Right ventricle myocardium inferior (tissue), 1 donor: ENCODE data around the gene CTNS. TPM values are rescaled to one million over a fixed set of nuclear protein-coding genes. Genes with fewer than 3 reads are reported as not detected.

ENCODE experiments used
- ATAC-seq: fragments of 200-7000 bp; cut with Tn5 transposase; one replicate; pipeline ENCODE4 v1.9.1; 2020; ENCODE audit warnings: mild to moderate bottlenecking, moderate library complexity
- DNase-seq: peaks from one replicate; pipeline ENCODE4 v3.0.0; 2021; ENCODE audit errors: missing footprints
- intact Hi-C: fragments of 100-400 bp; cut with DNase I; formaldehyde crosslinking; loops from one replicate; pipeline ENCODE4 v1.11.0; 2022
- total RNA-seq: library from RNA; stranded (reverse); fragmentation: NEBNext Ultra II Directional; extraction: Animal tissue kit (Norgen Biotek cat#: 25700); gene quantifications from one replicate; pipeline ENCODE4 v1.2.1, GENCODE V29; 2021
- donor health status: DM: no; HTN: yes; CAD: no; lungs with severe emphysema.

Gene CTNS
- total RNA-seq, 1 donor from 2014 or later: 6.6 TPM

- no peak for ATAC-seq
- peak; percentile 30 for DNase-seq
- intact Hi-C loops: no loop called here
Observed at GRCh38 chr17:3675886-3676285, 39.3 kb downstream of the CTNS start.

GRCh38 chr17:3678095-3678820, 41.7 kb downstream of the CTNS start:
- DNase-seq (peak; percentile 60), ATAC-seq (no peak)
- intact Hi-C loops: no loop called here

- intact Hi-C loops: no loop called here
- DNase-seq: peak; percentile 17
- ATAC-seq: no peak
Observed at GRCh38 chr17:3678821-3679530, 42.4 kb downstream of the CTNS start.

GRCh38 chr17:3679531-3680126, 43.1 kb downstream of the CTNS start:
- intact Hi-C loops: loop anchor here (5.0 kb wide), 1 partner anchor 43 kb away; the partner anchor contains the start of gene HASPIN
- peak; percentile 66 for DNase-seq
- ATAC-seq: no peak

- ATAC-seq (no peak), DNase-seq (peak; percentile 15)
- intact Hi-C loops: loop anchor here (5.0 kb wide), 1 partner anchor 41 kb away; the partner anchor contains the start of gene HASPIN
Observed at GRCh38 chr17:3681057-3681456, 44.5 kb downstream of the CTNS start.

- no peak for ATAC-seq
- intact Hi-C loops: loop anchor here (5.0 kb wide), 1 partner anchor 41 kb away; the partner anchor contains the start of gene HASPIN
- peak; percentile 45 for DNase-seq
Observed at GRCh38 chr17:3681565-3681964, 45.0 kb downstream of the CTNS start.

- ATAC-seq (no peak), DNase-seq (peak; percentile 30)
- intact Hi-C loops: loop anchor here (5.0 kb wide), 1 partner anchor 40 kb away; the partner anchor contains the start of gene HASPIN
Observed at GRCh38 chr17:3682033-3682432, 45.5 kb downstream of the CTNS start.

- intact Hi-C loops: loop anchor here (5.0 kb wide), 1 partner anchor 39 kb away; the partner anchor contains the start of gene HASPIN
- DNase-seq: peak; percentile 59
- peak; percentile 50 for ATAC-seq
Observed at GRCh38 chr17:3683054-3683511, 46.5 kb downstream of the CTNS start.

GRCh38 chr17:3685174-3685573, 48.6 kb downstream of the CTNS start:
- DNase-seq (peak; percentile 20), ATAC-seq (no peak)
- intact Hi-C loops: no loop called here

- ATAC-seq (no peak), DNase-seq (peak; percentile 11)
- intact Hi-C loops: no loop called here
Observed at GRCh38 chr17:3688027-3688553, 51.5 kb downstream of the CTNS start.

GRCh38 chr17:3688852-3689261, 52.3 kb downstream of the CTNS start:
- intact Hi-C loops: no loop called here
- no peak for ATAC-seq
- DNase-seq: peak; percentile 39

- ATAC-seq: no peak
- peak; percentile 49 for DNase-seq
- intact Hi-C loops: no loop called here
Observed at GRCh38 chr17:3689262-3690093, 52.9 kb downstream of the CTNS start.

GRCh38 chr17:3690094-3690715, 53.6 kb downstream of the CTNS start:
- DNase-seq (peak; percentile 20), ATAC-seq (no peak)
- intact Hi-C loops: no loop called here

- intact Hi-C loops: no loop called here
- ATAC-seq: no peak
Observed at GRCh38 chr17:3691617-3692067, 55.1 kb downstream of the CTNS start.

GRCh38 chr17:3692346-3692745, 55.8 kb downstream of the CTNS start:
- intact Hi-C loops: no loop called here
- ATAC-seq: no peak
- DNase-seq: peak; percentile 37

More at GRCh38 chr17:3691617-3692067, 55.1 kb downstream of the CTNS start:
- DNase-seq: peak; percentile 34

GRCh38 chr17:3693141-3693540, 56.6 kb downstream of the CTNS start:
- DNase-seq (no peak), ATAC-seq (no peak)
- intact Hi-C loops: no loop called here

GRCh38 chr17:3693829-3694231, 57.3 kb downstream of the CTNS start:
- peak; percentile 11 for DNase-seq
- ATAC-seq: no peak
- intact Hi-C loops: no loop called here
